Right cardiac atrium (tissue), 5 donors: ENCODE measurements around the gene BAHCC1. TPM values are rescaled to one million over a fixed set of nuclear protein-coding genes. Genes with fewer than 3 reads are reported as not detected.

Experiments
- ATAC-seq, 2 donors: fragments of 200-7000 bp; cut with Tn5 transposase; one replicate each; pipeline versions ENCODE4 v1.8.0 to v1.9.1; 2020; ENCODE audit warnings: moderate library complexity in 2 of 2, mild to moderate bottlenecking in 1 of 2
- DNase-seq, 3 donors: peaks; one replicate each; pipeline ENCODE4 v3.0.0-alpha.2; 2020
- H3K27ac ChIP-seq: one replicate; pipeline ENCODE4 v1.5.1; 2013; ENCODE audit warnings: mild to moderate bottlenecking, low read length, control low read depth, moderate library complexity
- H3K27me3 ChIP-seq: one replicate; pipeline ENCODE4 v1.6.1; 2013; ENCODE audit not compliant: control insufficient read depth, insufficient read depth
- H3K4me1 ChIP-seq: one replicate; pipeline ENCODE4 v1.6.1; 2013; ENCODE audit warnings: low read length; ENCODE audit not compliant: control insufficient read depth, insufficient read depth
- H3K4me3 ChIP-seq: one replicate; pipeline ENCODE4 v1.5.1; 2013; ENCODE audit warnings: low read length, control low read depth
- H3K9me3 ChIP-seq: one replicate; pipeline ENCODE4 v1.6.1; 2013; ENCODE audit warnings: low read length; ENCODE audit not compliant: control insufficient read depth
- WGBS: extraction: QIAGEN DNeasy Blood & Tissue Kit; methylation state at CpG from one replicate; pipeline ENCODE4 v1.1.7; 2013; 5-methylcytosine and 5-hydroxymethylcytosine counted together
- intact Hi-C, 4 donors: fragments of 100-400 bp; cut with DNase I; formaldehyde crosslinking; loops; one replicate each; pipeline versions ENCODE4 v1.11.0 to v1.14.0; 2022 to 2023
- microRNA-seq, 2 donors: library from miRNA; unstranded; fragments of <30 nt; microRNA quantifications; one replicate each; pipeline ENCODE4 v1.2.0, GENCODE V29; 2020 to 2021
- polyA plus RNA-seq: library from polyadenylated mRNA; stranded (reverse); fragments of 200-250 nt; gene quantifications from one replicate; pipeline ENCODE4 v1.2.3, GENCODE V29; 2013
- total RNA-seq, 4 donors: library from RNA; stranded (reverse); fragmentation: NEBNext Ultra II Directional; extraction: Animal tissue kit (Norgen Biotek cat#: 25700); gene quantifications; one replicate each; pipeline ENCODE4 v1.2.1, GENCODE V29; 2021
- donor health status: healthy with polysubstance abuse.
- donor health status: DM: no; HTN: yes; CAD: no.
- donor health status: DM: no; HTN: no; CAD: no.
- donor health status: DM: no; HTN: yes; CAD: no; lungs with severe emphysema.
- donor health status: DM: yes; HTN: yes; CAD: no.

The BAHCC1 gene
- total and polyA plus RNA-seq, 5 donors: 8.3 to 12.8 (median 8.7) TPM

DNA sequence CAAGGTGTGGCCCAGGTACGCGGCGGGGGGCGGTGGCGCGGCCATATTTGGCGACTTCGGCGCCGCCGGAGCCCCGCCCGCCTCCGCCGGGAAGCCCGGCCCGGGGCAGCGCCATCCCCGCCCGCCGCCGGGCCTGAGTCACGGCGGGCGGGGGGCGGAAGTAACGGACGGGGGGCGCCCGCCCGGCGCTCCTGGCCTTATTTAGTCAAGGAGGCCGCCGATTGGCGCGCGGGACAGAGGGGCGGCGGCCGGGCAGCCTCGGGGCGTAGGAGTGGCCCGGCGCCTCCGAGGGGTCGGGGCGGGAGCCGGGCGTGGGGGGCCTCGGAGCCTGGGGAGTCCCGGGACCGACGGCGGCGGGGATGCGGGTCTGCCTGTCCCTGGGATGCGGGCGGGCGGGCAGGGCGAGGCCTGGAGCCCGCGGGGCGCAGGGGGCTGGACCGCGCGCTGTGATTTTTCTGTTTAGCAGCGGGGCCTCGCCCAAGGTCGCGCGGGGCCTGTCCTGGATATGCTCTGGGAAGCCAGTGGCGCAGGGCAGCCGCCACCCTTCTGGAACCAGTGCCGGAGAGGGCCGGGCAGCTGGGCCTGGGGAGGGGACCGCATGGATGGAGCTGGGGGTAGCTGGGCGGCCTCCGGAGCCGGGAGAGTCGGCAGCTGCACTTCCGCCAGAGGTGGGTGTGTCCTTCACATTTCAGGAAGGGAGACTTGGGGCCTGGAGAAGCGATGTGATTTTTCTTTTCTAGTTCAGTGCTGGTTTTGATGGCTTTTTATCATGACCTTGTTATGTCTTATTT is 119.7 kb downstream of the BAHCC1 start:
- WGBS: under 1% methylated on average over 82 of the region's 82 CpGs
- ATAC-seq (peak; percentile 52 to 55), DNase-seq (peak; percentile 87 to 95 (median 92))
- peaks cover 5% of the 10 kb centered on the region for H3K4me1 ChIP-seq
- no peaks in the 10 kb centered on the region for H3K27me3 ChIP-seq
- peak overlapping the region; percentile 74 for H3K4me3 ChIP-seq
- intact Hi-C loops: loop anchor here in 1 of 4 donors (5.0 kb wide), 1 partner anchor 37 kb away; the partner anchor contains the start of gene FAAP100
- no peaks in the 10 kb centered on the region for H3K9me3 ChIP-seq
- peak overlapping the region; percentile 99 for H3K27ac ChIP-seq

DNA sequence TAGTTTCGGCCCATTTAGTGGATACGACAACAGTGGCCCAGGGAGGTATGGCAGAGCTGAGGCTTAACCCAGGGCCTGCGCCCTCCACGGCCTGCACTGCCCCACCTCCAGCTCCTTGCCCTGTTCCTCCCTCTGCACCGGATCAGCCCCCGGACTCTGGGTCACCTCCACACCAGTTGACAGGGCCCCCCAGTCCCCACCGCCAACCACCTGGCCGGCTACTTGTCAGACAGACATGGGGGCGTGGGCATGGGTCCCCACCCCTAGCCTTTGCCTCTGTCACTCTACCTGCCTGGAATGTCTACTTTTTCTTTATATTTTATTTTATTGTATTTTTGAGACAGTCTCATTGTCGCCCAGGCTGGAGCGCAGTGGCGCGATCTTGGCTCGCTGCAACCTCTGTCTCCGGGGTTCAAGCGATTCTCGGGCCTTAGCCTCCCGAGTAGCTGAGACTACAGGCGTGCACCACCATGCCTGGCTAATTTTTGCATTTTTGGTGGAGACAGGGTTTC is 120.3 kb downstream of the BAHCC1 start:
- H3K9me3 ChIP-seq: no peaks in the 10 kb centered on the region
- ATAC-seq: no peak
- peak overlapping the region; percentile 99 for H3K27ac ChIP-seq
- peak overlapping the region; percentile 74 for H3K4me3 ChIP-seq
- whole genome bisulfite sequencing: 51% methylated on average over 19 of the region's 19 CpGs
- DNase-seq: peak in 2 of 3 donors; percentile 66 to 69
- intact Hi-C loops: loop anchor here in 1 of 4 donors (5.0 kb wide), 1 partner anchor 37 kb away; the partner anchor contains the start of gene FAAP100
- H3K27me3 ChIP-seq: no peaks in the 10 kb centered on the region
- peaks cover 5% of the 10 kb centered on the region for H3K4me1 ChIP-seq

Small RNA genes lying within 50 kb of the gene (microRNA-seq; reads per million reads assigned to microRNA genes)
- gene MIR3186 (0 reads per million in 2 donors), gene MIR4740 (0 to 0.42 reads per million in 2 donors)

Other genes with a start within 250 kb of the BAHCC1 start
- not detected for gene PVALEF, start 229.9 kb upstream of the BAHCC1 start, total RNA-seq
- gene PVALEF, start 229.9 kb upstream of the BAHCC1 start, polyA plus RNA-seq: not detected
- gene AATK, start 229.2 kb upstream of the BAHCC1 start, total RNA-seq: 10 to 100 TPM in 3 of 4 donors, 1 to 10 TPM in 1; 8.6 to 15.4 (median 12.6) TPM
- 10.4 TPM for gene AATK, start 229.2 kb upstream of the BAHCC1 start, polyA plus RNA-seq
- 1 to 10 TPM; 4.6 to 5.9 (median 5.2) TPM for gene CEP131, start 172.5 kb upstream of the BAHCC1 start, total RNA-seq
- gene CEP131, start 172.5 kb upstream of the BAHCC1 start, polyA plus RNA-seq: 7.4 TPM
- 10 to 100 TPM; 12.5 to 17.7 (median 14.2) TPM for gene TEPSIN, start 156.4 kb upstream of the BAHCC1 start, total RNA-seq
- 12.6 TPM for gene TEPSIN, start 156.4 kb upstream of the BAHCC1 start, polyA plus RNA-seq
- 10 to 100 TPM; 51.5 to 75.4 (median 62.5) TPM for gene NDUFAF8, start 156.1 kb upstream of the BAHCC1 start, total RNA-seq
- 55.0 TPM for gene NDUFAF8, start 156.1 kb upstream of the BAHCC1 start, polyA plus RNA-seq
- 10 to 100 TPM; 50.8 to 63.9 (median 53.5) TPM for gene SLC38A10, start 100.2 kb upstream of the BAHCC1 start, total RNA-seq
- gene SLC38A10, start 100.2 kb upstream of the BAHCC1 start, polyA plus RNA-seq: 61.5 TPM
- 100 to 1,000 TPM; 347 to 772 (median 510) TPM for gene ACTG1, start 117.3 kb downstream of the BAHCC1 start, total RNA-seq
- gene ACTG1, start 117.3 kb downstream of the BAHCC1 start, polyA plus RNA-seq: 410 TPM
- under 1 TPM; 0.45 to 0.63 (median 0.53) TPM for gene FSCN2, start 132.9 kb downstream of the BAHCC1 start, total RNA-seq
- 0.48 TPM for gene FSCN2, start 132.9 kb downstream of the BAHCC1 start, polyA plus RNA-seq
- gene FAAP100, start 156.9 kb downstream of the BAHCC1 start, total RNA-seq: 10 to 100 TPM; 12.0 to 15.3 (median 13.5) TPM
- 13.0 TPM for gene FAAP100, start 156.9 kb downstream of the BAHCC1 start, polyA plus RNA-seq
- gene NPLOC4, start 241.7 kb downstream of the BAHCC1 start, total RNA-seq: 100 to 1,000 TPM in 1 of 4 donors, 10 to 100 TPM in 3; 83.5 to 106 (median 89.5) TPM
- 36.8 TPM for gene NPLOC4, start 241.7 kb downstream of the BAHCC1 start, polyA plus RNA-seq
- under 1 TPM in 2 of 4 donors, not detected in 2; 0.24 to 0.31 TPM for gene TSPAN10, start 241.7 kb downstream of the BAHCC1 start, total RNA-seq
- 0.27 TPM for gene TSPAN10, start 241.7 kb downstream of the BAHCC1 start, polyA plus RNA-seq